ENCODE results near the gene VSIG2.

The VSIG2 gene

GRCh38 chr11:124717786-124718651, 34.0 kb downstream of the VSIG2 start:
- DNase-seq: peak; percentile 51

- peak; percentile 25 for DNase-seq
These were observed 34.7 kb downstream of the VSIG2 start for GRCh38 chr11:124717421-124717785.

GRCh38 chr11:124716591-124716990, 35.5 kb downstream of the VSIG2 start:
- DNase-seq: peak; percentile 80

- no peak for DNase-seq
These were observed 39.7 kb downstream of the VSIG2 start for GRCh38 chr11:124712392-124712791.

- no peak for DNase-seq
These were observed 44.2 kb downstream of the VSIG2 start for GRCh38 chr11:124707829-124708228.

GRCh38 chr11:124700028-124700427, 52.0 kb downstream of the VSIG2 start:
- DNase-seq: no peak

- DNase-seq: no peak
These were observed 52.5 kb downstream of the VSIG2 start for GRCh38 chr11:124699547-124699946.

All from EL (cell line).